HG03565 (cell line): ENCODE data around the gene BRD3OS.
"Not testable (repeated sequence)": the region's sequence is repeated elsewhere in the genome, so short reads cannot be mapped to it uniquely, and the experiment has no call there.

ENCODE experiments used
- ATAC-seq: cut with Tn5 transposase; IDR thresholded peaks from one replicate; pipeline ENCODE4 v1.9.1; 2021; ENCODE audit warnings: mild to moderate bottlenecking, moderate library complexity; ENCODE audit not compliant: unreplicated experiment

BRD3OS gene

GRCh38 chr9:134061688-134062371 lies 36.5 kb downstream of the BRD3OS start:
- ATAC-seq, result no peak

- ATAC-seq, result no peak
Measured at GRCh38 chr9:134062461-134063087, 37.3 kb downstream of the BRD3OS start.

DNA sequence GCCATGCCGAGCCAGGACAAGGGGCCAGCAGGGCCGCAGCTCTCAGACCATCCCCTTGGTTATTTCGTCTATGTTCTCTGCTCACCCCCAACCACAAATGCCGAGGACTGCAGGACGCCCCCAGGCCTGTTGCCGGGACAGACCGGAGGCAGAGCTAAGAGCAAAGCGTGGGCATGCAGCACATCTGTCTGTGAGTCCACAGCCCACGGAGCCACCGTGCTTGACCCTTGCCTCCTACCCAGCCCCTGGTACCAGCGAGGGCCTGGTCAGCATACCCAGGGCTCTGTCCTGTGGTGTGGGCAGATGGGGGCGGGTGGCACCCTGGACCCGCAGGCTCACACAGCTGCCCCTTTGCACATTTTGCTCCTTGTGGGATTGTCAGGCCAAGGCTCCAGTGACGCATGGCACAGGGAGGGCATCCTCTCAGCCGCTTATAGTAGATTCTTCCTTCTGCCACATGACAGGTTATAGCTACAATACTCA lies 37.8 kb downstream of the BRD3OS start:
- ATAC-seq, result no peak

DNA sequence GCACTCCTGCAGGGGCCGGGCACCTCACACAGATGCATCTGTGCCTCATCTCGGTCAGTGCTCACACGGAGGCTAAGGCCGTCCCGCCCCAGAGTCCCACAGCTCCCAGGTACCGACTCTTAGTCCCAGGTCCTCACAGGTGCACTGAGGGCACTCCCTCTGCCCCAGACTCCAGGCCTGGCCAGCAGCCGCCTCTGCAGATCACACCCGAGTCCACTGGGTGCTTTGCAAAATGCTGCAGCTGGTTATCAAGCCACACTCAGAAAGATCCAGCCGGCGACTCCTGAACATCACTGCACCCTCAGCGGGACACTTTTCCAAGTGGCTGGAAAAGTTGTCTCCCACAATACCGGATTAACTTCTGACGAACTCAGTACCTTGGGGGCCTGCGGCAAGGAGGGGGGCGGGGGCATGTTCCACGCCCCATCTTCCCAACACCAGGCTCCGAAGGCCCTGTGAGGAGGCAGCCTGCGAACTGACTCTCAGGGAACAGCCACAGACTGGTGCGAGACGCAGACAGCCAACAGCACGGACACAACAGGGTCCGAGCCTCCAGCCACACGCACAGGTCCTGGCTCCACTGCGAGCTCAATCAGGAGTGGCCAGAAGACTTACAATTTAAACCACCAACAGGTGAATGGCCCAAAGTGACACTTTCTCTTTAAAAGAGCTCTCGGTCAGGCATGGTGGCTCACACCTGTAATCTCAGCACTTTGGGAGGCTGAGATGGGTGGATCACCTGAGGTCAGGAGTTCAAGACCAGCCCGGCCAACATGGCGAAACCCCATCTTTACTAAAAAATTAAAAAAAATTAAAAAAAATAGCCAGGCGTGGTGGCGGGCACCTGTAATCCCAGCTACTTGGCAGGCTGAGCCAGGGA lies 38.5 kb downstream of the BRD3OS start:
- ATAC-seq, result no peak

DNA sequence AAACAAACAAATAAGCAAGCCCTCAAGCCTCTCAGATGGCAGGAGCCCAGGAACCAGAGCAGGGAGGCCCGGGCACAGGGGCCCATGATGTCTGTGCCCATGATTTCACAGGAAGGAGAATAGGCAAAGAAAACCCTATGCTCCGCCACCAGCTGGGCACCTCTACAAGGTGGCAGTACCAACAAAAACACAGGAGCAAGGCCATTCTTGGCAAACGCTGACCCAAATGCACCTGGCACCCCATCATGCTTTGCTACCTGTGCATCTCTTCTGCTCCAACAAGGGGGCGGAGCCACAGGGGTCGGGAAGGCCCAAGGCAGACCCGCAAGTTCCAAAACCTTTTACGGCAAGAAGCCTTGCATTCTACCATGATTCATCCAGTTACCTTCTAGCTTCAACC lies 39.4 kb downstream of the BRD3OS start:
- no peak for ATAC-seq

DNA sequence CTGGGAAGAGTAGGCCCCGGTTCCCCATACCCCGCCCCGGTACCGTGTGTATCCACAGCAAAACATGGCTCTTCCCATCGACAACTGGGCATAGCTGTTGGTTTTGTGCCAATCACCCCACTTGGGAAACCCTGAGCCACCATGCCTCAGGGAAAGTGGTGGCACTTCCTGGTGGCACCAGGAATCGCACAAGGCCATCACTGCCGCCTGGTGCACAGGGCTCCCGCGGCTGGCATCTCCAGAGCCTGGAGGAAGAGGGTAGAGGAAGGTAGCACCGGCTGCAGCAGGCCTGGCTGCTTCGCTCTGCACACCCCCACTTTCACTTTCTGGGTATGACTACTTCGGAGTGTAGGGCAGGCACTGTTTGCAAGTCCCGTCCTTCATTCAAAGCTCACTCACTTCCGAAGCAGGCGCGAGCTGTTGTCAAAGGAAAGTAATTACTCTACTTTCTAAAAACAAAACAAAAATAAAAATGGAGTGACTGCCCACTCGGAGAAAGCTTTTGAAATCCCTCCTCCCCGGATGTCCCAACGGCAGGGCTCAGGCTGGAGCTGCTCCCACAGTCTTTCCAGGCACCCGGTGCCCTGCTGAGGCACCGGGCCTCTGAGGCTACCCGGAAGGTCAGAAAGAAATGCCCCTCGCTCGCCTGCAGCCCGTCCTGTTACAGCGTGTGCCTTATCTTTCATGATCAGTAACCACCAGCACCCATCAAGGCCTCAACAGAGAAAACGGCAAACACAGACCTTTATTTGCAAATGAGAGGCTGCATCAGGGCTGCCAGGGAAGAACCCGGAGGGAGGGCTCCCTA lies 40.5 kb downstream of the BRD3OS start:
- ATAC-seq, result no peak

DNA sequence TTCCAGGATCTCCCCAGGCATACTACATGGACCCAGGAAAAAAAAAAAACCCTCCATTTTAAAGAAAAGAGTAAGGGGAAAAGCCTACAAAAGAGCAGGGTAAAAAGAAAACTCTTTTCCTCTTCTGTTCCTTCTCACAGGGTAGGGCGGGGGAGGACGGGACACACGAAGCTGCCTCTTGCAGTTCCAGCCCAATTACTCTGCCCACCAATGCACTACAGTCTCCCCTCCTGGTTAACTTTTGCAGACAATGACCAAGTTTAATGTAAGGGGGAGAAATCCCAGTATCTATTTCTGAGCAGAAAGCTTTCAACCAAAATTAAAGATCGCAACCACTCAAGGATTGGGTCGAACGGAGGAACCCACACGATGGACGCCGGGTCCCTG lies 41.2 kb downstream of the BRD3OS start:
- no peak for ATAC-seq

DNA sequence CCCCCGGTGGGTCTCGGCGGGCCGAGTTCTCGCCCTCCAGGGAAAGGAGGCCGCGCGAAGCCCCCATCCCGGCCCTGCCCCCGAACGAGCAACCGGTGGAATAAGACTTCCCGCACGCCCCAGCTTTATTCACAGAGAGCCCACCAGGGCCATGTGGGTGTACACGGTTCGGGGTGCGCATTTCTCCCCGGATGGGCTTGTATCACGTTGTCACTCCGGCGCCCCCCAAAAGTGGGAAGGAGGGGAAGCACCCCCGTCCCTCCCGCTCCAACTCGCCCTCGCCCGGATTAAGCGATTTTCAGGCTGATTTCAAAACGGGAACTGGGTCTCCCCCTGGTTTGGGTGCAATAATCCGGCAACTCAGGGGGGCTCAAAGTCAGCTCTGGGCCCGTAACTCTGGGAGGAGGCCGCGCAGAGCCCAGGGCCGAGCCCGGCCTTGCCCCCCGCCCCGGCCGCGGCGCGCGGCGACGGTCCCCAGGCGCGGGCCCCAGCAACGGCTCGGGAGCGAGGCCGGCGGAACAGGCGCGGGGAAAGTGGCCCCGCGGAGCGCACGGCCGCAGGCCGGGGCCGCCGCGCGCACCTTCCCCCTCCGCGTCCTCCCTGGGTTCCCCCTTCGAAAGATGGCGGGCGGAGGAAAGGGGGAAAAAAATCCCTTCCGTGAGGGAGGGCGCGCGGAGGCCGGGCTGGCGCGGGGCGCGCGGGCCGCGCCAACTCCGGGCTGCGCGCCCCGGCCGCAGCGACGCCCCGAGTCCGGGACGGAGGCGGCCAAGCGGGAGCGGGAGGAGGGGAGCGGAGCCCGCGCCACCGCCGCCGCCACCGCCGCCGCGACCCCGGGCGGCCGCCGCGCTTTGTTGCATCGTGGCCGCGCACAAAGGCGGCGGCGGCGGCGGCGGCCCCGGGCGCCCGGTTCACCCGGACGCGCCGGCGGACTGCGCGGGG lies 41.9 kb downstream of the BRD3OS start:
- ATAC-seq, result peak; percentile 21

DNA sequence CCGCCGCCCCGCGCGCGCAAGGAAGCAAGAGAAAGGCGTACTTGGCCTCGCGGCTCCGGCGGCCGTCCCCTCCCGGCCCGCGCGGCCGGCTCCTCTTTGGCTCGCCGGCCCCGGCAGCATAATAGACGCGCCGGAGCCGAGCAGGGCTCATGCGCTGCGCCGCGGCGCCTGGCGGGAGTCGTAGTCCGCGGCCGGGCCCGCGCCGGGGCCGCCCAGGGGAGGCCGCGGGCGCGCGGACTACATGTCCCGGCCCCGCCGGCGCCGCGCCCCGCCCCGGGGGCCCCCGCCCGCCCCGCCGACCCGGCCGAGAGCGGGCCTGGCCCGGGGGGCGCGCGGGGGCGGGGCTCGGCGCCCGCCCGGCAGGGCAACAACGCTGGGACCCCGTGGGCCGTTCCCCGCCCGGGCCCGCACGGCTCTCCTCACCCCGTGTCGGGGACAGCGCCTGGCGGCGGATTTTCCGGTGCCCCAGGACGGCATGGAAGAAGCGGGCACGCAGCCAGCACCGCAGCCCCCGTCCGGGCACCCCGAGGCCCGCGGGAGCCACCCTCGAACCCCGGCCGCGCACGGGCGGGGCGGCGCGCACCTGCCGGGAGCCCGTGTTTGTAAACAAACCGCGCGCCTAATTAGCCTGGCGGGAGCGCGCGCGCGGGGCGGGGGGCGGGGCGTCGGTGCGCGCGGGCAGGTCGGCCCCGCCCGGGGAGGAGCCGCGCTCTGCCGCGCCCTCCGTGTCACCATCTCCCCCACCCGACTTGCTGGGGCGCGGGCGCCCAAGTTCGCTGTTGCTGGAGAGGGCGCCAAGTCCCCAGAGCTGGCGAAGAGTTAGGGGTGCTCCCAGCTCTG lies 42.8 kb downstream of the BRD3OS start, which contains the start of gene BRD3:
TSS of gene BRD3 (minus strand) at position 123 of the 840 bp plus-strand sequence. CDS start 14,549 bp downstream, outside the sequence.
- ATAC-seq, result peak; percentile 64

DNA sequence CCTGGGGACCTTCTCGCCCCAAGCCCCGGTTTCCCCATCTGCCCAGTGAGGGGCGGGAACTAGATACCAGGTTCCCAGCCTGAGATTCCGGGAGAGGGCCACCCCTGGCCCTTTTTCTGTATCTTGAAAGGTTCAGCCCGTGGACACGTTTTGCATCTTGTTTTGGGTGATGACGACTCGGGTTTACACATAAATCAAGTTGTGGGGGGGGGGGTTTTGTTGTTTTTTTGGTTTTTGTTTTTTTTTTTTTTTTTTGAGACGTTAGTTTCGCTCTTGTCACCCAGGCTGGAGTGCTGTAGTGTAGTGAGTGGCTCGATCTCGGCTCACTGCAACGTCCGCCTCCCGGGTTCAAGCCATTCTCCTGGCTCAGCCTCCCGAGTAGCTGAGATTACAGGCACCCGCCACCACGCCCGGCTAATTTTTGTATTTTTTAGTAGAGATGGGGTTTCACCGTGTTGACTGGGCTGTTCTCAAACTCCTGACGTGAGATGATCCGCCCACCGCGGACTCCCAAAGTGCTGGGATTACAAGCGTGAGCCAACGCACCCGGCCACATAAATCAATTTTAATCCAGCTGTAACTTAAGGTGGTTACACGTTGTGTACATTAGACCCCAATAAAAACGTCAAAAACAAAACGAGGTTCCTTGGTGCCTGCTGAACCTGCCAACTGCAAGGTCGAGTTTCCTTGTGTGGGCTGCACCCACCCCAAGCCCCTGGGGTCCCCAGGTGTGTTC lies 43.6 kb downstream of the BRD3OS start:
- no peak for ATAC-seq

GRCh38 chr9:134069480-134070399 lies 44.5 kb downstream of the BRD3OS start:
- ATAC-seq, result no peak

GRCh38 chr9:134071149-134071548 lies 45.9 kb downstream of the BRD3OS start:
- ATAC-seq, result no peak

DNA sequence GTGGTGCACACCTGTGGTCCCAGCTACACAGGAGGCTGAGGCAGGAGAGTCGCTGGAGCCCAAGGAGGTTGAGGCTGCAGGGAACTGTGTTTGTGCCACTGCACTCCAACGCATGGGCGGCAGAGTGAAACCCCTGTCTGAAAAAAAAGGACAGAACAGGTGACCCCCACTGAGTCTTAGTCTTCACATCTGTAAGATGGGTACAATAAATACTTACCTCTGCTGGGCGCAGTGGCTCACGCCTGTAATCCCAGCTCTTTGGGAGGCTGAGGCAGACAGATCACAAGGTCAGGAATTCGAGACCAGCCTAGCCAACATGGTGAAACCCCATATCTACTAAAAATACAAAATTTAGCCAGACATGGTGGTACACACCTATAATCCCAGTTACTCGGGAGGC lies 47.4 kb downstream of the BRD3OS start:
- not testable (repeated sequence) for ATAC-seq

DNA sequence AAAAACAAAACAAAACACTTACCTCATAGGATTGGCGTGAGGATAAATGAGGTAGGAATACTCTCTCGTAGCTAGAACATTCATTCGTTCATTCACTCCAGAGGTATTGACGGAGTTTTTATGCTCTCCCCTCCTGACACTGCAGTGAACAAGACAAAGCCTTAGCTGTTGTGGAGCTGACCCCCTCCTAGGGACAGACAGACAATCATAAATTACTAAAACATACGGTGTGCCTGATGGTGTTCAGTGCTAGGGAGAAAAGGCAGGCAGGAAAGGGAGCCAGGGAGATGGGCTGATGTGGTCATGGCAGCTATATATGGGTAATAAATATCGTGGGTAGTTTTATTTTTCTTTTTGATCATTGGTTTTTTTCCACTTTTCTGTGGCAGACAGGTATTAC lies 48.2 kb downstream of the BRD3OS start:
- no peak for ATAC-seq

DNA sequence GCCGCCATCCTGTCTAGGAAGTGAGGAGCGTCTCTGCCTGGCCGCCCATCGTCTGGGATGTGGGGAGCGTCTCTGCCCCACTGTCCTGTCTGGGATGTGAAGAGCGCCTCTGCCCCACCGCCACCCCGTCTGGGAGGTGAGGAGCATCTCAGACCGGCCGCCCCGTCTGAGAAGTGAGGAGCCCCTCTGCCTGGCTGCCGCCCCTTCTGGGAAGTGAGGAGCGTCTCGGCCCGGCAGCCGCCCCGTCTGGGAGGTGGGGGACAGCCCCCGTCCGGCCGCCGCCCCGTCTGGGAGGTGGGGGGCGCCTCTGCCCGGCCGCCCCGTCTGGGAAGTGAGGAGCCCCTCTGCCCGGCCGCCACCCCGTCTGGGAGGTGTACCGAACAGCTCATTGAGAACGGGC lies 50.4 kb downstream of the BRD3OS start:
- ATAC-seq, result not testable (repeated sequence)

DNA sequence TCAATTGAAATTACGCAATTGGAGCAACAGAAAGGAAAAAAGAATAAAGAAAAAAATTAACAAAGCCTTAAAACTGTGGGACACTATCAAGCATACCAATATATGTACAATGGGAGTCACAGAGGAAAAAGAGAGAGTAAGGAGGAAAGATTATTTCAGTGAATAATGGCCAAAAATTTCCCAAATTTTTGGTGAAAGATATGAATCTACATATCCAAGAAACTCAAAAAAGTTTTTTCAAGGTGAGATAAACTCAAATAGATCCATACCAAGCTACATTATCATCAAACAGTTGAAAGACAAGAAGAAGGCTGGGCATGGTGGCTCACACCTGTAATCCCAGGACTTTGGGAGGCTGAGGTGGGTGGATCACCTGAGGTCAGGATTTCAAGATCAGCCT lies 51.4 kb downstream of the BRD3OS start:
- ATAC-seq, result no peak
